Measurements from ENCODE around the gene SYT1.

SYT1 gene

GRCh38 chr12:78853231-78853630, 11.3 kb upstream of the SYT1 start:
- TF ChIP-seq CTCF (IDR thresholded peaks at IDR 0.05; ENCODE audit: control insufficient read depth, extremely low read depth, insufficient read depth), result no peak
- no peak overlapping the region for H3K4me3 ChIP-seq (ENCODE audit: low read depth, low read length)
- DNase-seq (ENCODE audit: low read depth), result no peak

GRCh38 chr12:78863482-78864402, 832 bp upstream of the SYT1 start:
- H3K4me3 ChIP-seq (ENCODE audit: low read depth, low read length), result peak overlapping the region; percentile 48
- no peak for DNase-seq (ENCODE audit: low read depth)

GRCh38 chr12:78864870-78865463, 393 bp downstream of the SYT1 start:
- no peak for DNase-seq (ENCODE audit: low read depth)
- TF ChIP-seq CTCF (IDR thresholded peaks at IDR 0.05; ENCODE audit: control insufficient read depth, extremely low read depth, insufficient read depth), result no peak
- H3K4me3 ChIP-seq (ENCODE audit: low read depth, low read length), result no peak overlapping the region; the same call in 1 of the 2 replicates

More at GRCh38 chr12:78863482-78864402, 832 bp upstream of the SYT1 start:
- no peak for TF ChIP-seq CTCF (IDR thresholded peaks at IDR 0.05; ENCODE audit: control insufficient read depth, extremely low read depth, insufficient read depth)

GRCh38 chr12:78865516-78865915, 942 bp downstream of the SYT1 start:
- no peak for TF ChIP-seq CTCF (IDR thresholded peaks at IDR 0.05; ENCODE audit: control insufficient read depth, extremely low read depth, insufficient read depth)
- no peak for DNase-seq (ENCODE audit: low read depth)
- no peak overlapping the region for H3K4me3 ChIP-seq (ENCODE audit: low read depth, low read length)

GRCh38 chr12:78866518-78866917, 1.9 kb downstream of the SYT1 start:
- H3K4me3 ChIP-seq (ENCODE audit: low read depth, low read length), result no peak overlapping the region
- no peak for TF ChIP-seq CTCF (IDR thresholded peaks at IDR 0.05; ENCODE audit: control insufficient read depth, extremely low read depth, insufficient read depth)
- no peak for DNase-seq (ENCODE audit: low read depth)

GRCh38 chr12:78870539-78870938, 6.0 kb downstream of the SYT1 start:
- no peak for TF ChIP-seq CTCF (IDR thresholded peaks at IDR 0.05; ENCODE audit: control insufficient read depth, extremely low read depth, insufficient read depth)
- DNase-seq (ENCODE audit: low read depth), result no peak
- no peak overlapping the region for H3K4me3 ChIP-seq (ENCODE audit: low read depth, low read length)
